Stimulated activated CD4-positive, alpha-beta T cell treated with anti-CD3 and anti-CD28 coated beads, Interleukin-4, amount 100 ng/mL, for 4 hours (primary cell): Measurements from ENCODE around the gene SUGT1.

Source experiments
- DNase-seq, 2 experiments: peaks; one replicate each; pipeline ENCODE4 v3.0.0-alpha.2; 2020

Gene SUGT1

DNA sequence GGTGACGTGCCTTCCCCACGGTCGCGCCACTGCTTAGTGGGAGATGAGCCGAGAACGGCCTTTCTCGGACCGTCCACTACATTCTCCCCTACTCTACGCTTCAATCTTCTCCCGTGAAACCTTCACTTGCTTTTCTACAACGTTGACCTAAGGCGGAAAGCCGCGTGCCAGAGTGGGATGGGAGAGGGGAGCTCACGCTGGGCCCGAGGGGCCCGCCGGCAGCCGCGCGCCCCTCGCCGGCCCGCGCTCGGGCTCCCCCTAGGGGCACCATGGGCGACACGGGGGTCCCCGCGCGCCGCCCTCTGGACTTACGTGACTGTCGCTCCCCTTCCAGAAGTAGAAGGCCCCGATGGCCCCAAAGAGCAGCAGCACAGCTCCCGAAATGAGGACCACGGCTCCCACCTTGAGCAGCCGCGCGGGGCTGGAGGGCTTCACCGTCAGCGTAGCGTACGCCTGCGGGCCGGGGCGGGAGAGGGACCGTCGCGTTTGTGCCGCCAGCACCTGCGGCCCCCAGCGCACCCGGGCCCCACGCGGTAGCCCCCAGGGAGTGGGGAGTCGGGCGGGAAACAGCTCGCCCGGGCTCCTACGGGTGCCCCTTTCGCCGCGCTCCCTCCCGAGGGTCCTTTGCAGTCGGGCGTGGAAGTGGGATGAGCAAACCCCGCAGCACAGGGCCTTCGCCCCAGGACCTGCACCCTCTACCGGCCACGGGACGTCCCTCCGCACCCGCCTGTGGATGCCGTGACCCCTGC, 86.3 kb downstream of the SUGT1 start:
- peak; percentile 1 to 21 for DNase-seq

DNA sequence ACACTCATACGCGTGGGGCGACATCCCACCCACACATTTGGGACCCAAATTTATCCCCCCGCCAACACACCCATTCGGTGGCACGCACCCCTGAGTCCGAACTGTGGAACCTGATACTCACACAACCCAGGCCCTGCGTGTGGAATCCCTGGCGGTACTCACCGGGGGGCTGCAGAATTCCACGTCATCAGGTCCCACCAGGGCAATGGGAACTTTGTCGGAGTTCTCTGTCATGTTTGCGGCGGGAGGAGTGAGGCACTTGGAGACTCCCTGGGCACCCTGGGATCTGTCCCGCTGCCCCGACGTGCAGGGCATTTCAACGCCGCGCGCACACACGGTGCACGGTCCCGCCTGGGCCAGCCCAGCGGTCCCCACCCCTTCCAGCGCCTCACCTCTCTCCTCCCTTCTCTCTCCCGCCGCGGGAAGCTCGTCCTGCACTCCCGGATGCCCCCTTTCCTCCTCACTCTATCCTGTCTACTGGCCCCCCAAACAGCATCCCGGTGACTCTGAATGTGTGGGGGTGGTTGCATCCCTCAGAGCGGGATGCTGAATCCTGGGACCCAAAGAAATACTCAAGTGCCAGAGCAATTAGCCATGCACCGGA, 86.9 kb downstream of the SUGT1 start, which contains the start of gene CNMD:
Gene CNMD (minus strand): TSS at position 353 of the 604 bp plus-strand sequence. CDS start 119 bp downstream, at position 234.
- DNase-seq, result no peak

DNA sequence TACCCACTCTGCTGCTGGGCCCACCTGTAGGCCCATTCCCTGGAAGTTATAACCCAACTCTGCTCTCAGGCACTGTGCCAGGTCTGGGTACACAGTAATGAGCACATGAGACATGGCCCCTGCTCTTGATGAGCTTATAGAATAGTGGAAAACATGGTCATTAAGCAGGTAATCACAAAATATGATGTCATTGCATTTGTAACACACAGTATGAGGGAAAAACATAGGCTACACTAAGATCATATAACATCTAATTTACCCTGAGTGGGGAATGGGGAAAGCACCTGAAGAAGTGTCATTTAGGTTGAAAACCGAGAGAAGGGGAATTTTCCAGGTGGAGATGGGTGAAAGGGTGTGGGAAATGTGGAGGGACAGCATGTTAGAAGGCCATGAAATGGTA, 90.9 kb downstream of the SUGT1 start:
- no peak for DNase-seq

DNA sequence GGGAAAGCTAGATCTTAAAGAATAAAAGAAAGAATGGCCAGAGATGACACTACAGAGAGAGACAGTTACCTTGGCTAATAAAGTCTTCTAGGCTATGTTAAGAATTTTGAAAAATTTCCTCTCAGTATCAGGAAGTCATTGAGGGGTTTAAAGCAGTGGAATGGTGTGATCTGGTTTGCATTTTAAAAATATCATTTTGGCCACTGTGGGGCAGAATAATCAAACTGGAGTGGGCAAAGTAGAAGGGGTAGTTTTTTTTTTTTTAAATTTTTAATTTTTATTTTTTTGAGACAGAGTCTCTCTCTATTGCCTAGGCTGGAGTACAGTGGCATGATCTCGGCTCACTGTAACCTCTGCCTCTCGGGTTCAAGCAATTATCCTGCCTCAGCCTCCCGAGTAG, 91.4 kb downstream of the SUGT1 start:
- DNase-seq, result no peak

DNA sequence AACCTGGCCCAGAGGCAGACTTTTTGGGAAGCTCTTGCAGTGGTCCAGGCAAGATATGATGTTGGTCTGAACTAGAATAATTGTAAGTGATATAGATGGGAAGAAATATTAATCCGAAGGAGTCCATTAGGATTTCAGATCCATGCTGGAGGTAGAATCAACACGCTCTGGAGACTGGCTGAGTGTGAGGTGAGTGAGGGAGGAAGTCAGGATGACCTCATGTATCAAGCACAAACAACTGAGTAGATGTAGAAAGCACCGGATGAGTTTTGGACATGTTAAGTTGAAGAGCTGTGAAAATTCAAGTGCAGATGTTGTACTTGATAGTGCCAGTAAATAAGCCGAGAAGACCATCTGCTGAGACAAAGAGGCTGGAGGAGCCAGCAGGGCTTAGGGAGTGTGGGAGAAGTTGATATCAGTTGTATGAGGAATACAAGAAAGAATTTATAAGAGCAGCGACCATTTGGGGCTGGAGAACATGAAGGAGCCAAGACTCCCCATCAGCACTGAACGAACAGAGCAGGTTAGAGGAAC, 92.3 kb downstream of the SUGT1 start:
- no peak for DNase-seq

DNA sequence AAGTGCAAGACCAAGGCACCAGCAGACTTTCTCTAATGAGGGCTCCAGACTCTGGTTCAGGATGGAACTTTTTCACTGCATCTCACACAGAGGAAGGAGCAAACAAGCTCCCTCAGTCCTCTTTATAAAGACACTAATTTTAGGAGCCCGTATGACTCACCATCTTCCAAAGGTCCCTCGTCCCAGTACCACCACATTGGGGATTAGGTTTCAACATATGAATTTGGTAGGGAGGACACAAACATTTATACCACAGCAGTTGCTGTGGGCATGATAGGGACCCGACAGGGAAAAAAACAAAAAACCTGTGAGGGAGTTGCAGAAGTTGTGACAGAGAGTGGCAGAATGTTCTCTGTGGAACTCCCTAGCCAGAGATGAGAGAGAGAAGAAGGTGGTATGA, 93.5 kb downstream of the SUGT1 start:
- DNase-seq, result no peak

DNA sequence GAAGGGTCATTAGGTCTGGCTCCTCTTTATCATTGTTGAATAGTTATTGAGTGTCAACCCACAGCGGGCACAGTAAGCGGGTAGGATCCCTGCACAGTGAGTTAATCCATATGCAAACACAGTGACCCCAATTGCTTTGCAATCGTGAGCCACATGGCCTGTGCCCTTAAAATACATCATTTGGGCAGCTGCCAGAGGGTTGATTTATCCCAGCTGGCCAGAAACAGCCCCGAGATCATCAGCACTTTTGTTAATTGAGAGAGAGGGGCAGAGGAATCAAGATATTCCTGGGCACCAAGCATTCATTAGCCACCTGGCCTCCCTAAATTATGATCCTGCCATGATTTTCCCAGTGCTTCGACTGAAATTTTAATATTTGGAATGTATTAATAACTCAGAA, 96.8 kb downstream of the SUGT1 start:
- no peak for DNase-seq
